CD4-positive, CD25-positive, alpha-beta regulatory T cell (primary cell): Measurements from ENCODE around the gene SYNPO2L. TPM values are rescaled to one million over a fixed set of nuclear protein-coding genes. Genes with fewer than 3 reads are reported as not detected.

Experiments used
- ATAC-seq, 2 donors: fragments of 150-1000 bp; cut with Tn5 transposase; one replicate each; pipeline ENCODE4 v1.10.0; 2021; ENCODE audit warnings: low read depth in 2 of 2, moderate number of reproducible peaks in 2 of 2, moderate library complexity in 1 of 2
- DNase-seq, 3 donors: peaks; one replicate each; pipeline versions ENCODE4 v3.0.0 to v3.0.0-alpha.2; 2012 to 2022; ENCODE audit warnings: mixed read lengths in 1 of 3
- H3K27ac ChIP-seq: one replicate; pipeline ENCODE4 v1.7.0; 2013; ENCODE audit warnings: mild to moderate bottlenecking, low read length; ENCODE audit not compliant: insufficient read depth, poor library complexity, severe bottlenecking
- H3K27me3 ChIP-seq: one replicate; pipeline ENCODE4 v1.7.0; 2013; ENCODE audit warnings: low read length; ENCODE audit not compliant: control insufficient read depth, insufficient read depth
- H3K36me3 ChIP-seq: one replicate; pipeline ENCODE4 v1.7.0; 2013; ENCODE audit warnings: mild to moderate bottlenecking, low read length, moderate library complexity; ENCODE audit not compliant: control insufficient read depth, insufficient read depth
- H3K4me1 ChIP-seq: 2 replicates; pipeline ENCODE4 v1.7.0; 2013; ENCODE audit warnings: mild to moderate bottlenecking, low read length; ENCODE audit not compliant: insufficient read depth, control insufficient read depth, poor library complexity, severe bottlenecking
- H3K4me3 ChIP-seq: one replicate; pipeline ENCODE4 v1.7.0; 2013; ENCODE audit warnings: low read depth, mild to moderate bottlenecking, low read length, moderate library complexity
- H3K9me3 ChIP-seq, 2 experiments: 1 replicate in 1 of 2; 2 replicates in 1 of 2; pipeline ENCODE4 v1.7.0; 2013; ENCODE audit warnings: low read length in 2 of 2, mild to moderate bottlenecking in 1 of 2, moderate library complexity in 1 of 2; ENCODE audit not compliant: control insufficient read depth in 2 of 2
- H3K27ac Mint-ChIP-seq, 3 donors: one replicate each; pipeline ENCODE4 v1.8.0; 2020 to 2022; ENCODE audit warnings: mild to moderate bottlenecking in 3 of 3, mixed read lengths in 3 of 3, moderate library complexity in 2 of 3
- H3K27me3 Mint-ChIP-seq: one replicate; pipeline ENCODE4 v1.8.0; 2022; ENCODE audit warnings: mild to moderate bottlenecking, mixed read lengths
- H3K36me3 Mint-ChIP-seq: one replicate; pipeline ENCODE4 v1.8.0; 2020; ENCODE audit warnings: mixed read lengths
- H3K4me1 Mint-ChIP-seq, 4 donors: one replicate each; pipeline ENCODE4 v1.8.0; 2020 to 2022; ENCODE audit warnings: mixed read lengths in 4 of 4, mild to moderate bottlenecking in 1 of 4
- H3K4me3 Mint-ChIP-seq, 4 donors: one replicate each; pipeline ENCODE4 v1.8.0; 2020 to 2022; ENCODE audit warnings: mild to moderate bottlenecking in 4 of 4, mixed read lengths in 4 of 4, moderate library complexity in 3 of 4
- H3K9me3 Mint-ChIP-seq, 7 donors: one replicate each; pipeline ENCODE4 v1.8.0; 2020 to 2022; ENCODE audit warnings: mixed read lengths in 7 of 7, mild to moderate bottlenecking in 3 of 7, moderate library complexity in 2 of 7
- polyA plus RNA-seq, 4 donors: library from polyadenylated mRNA; unstranded; fragments of 300-500 nt; fragmentation: Illumina TruSeq; gene quantifications; one replicate each; pipeline ENCODE4 v1.2.3, GENCODE V29; 2021
- total RNA-seq: library from RNA; stranded (reverse); gene quantifications from one replicate; pipeline ENCODE4 v1.2.3, GENCODE V29; 2022

SYNPO2L gene
- total and polyA plus RNA-seq, 5 donors from 2014 or later, result not detected

GRCh38 chr10:73655257-73655989 lies 406 bp downstream of the SYNPO2L start:
- no peaks in the 10 kb centered on the region for H3K9me3 Mint-ChIP-seq
- H3K4me3 Mint-ChIP-seq, result no peak overlapping the region
- Histone ChIP-seq H3K27ac (no peak overlapping the region), H3K36me3 (no peaks in the 10 kb centered on the region), H3K4me1 (no peaks in the 10 kb centered on the region), H3K9me3 (no peaks in the 10 kb centered on the region), H3K4me3 (no peak overlapping the region), H3K27me3 (no peaks in the 10 kb centered on the region)
- H3K27me3 Mint-ChIP-seq, result peaks cover 4% of the 10 kb centered on the region
- no peaks in the 10 kb centered on the region for H3K36me3 Mint-ChIP-seq
- ATAC-seq (no peak), DNase-seq (no peak)
- H3K27ac Mint-ChIP-seq, result peak overlapping the region in 1 of 3 donors; percentile 8
- no peaks in the 10 kb centered on the region for H3K4me1 Mint-ChIP-seq

- DNase-seq (peak in 1 of 3 donors; percentile 42), ATAC-seq (no peak)
- Histone ChIP-seq H3K4me3 (no peak overlapping the region), H3K36me3 (no peaks in the 10 kb centered on the region), H3K27ac (no peak overlapping the region), H3K4me1 (no peaks in the 10 kb centered on the region), H3K27me3 (no peaks in the 10 kb centered on the region), H3K9me3 (no peaks in the 10 kb centered on the region)
- peaks cover 4% of the 10 kb centered on the region for H3K27me3 Mint-ChIP-seq
- H3K4me3 Mint-ChIP-seq, result no peak overlapping the region
- H3K4me1 Mint-ChIP-seq, result peaks cover 0 to 2% (median 1%) of the 10 kb centered on the region in 4 donors
- H3K27ac Mint-ChIP-seq, result no peak overlapping the region
- no peaks in the 10 kb centered on the region for H3K36me3 Mint-ChIP-seq
- H3K9me3 Mint-ChIP-seq, result no peaks in the 10 kb centered on the region
Observed at GRCh38 chr10:73653701-73654100, 2.1 kb downstream of the SYNPO2L start.

DNA sequence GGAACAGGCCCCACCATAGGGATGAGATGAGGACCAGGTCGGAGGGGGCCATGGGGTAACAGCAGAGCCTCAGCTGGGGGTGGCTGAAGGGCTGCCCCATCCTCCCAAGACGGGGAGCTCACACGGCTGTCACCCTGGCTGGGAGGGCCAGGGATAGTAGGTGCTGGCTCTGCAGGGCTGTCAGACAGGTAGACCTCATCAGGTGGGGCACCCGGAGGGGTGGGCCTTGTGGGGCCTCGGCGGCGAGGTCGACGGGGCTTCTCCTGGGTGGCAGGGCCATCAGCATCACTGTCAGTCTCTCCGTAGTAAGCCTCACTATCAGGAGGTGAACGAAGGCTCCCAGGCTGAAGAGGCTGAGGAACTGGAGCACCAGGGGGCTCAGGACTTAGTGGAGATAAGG lies 2.6 kb downstream of the SYNPO2L start:
- Histone ChIP-seq H3K27me3 (no peaks in the 10 kb centered on the region), H3K27ac (no peak overlapping the region), H3K9me3 (no peaks in the 10 kb centered on the region), H3K36me3 (no peaks in the 10 kb centered on the region), H3K4me1 (peaks cover under 1% of the 10 kb centered on the region), H3K4me3 (no peak overlapping the region)
- DNase-seq (no peak), ATAC-seq (no peak)
- Mint-ChIP-seq H3K9me3 (no peaks in the 10 kb centered on the region), H3K27ac (no peak overlapping the region), H3K4me3 (no peak overlapping the region), H3K4me1 (peaks cover 0 to 2% (median 1%) of the 10 kb centered on the region in 4 donors), H3K27me3 (peaks cover 4% of the 10 kb centered on the region), H3K36me3 (no peaks in the 10 kb centered on the region)

GRCh38 chr10:73650537-73651331 lies 5.1 kb downstream of the SYNPO2L start:
- Mint-ChIP-seq H3K27ac (no peak overlapping the region), H3K9me3 (no peaks in the 10 kb centered on the region), H3K27me3 (peaks cover 4% of the 10 kb centered on the region), H3K4me3 (no peak overlapping the region), H3K4me1 (peaks cover 0 to 7% (median 1%) of the 10 kb centered on the region in 4 donors), H3K36me3 (no peaks in the 10 kb centered on the region)
- Histone ChIP-seq H3K27me3 (no peaks in the 10 kb centered on the region), H3K4me1 (peaks cover 10% of the 10 kb centered on the region), H3K27ac (no peak overlapping the region), H3K9me3 (no peaks in the 10 kb centered on the region), H3K4me3 (no peak overlapping the region), H3K36me3 (no peaks in the 10 kb centered on the region)
- DNase-seq (no peak), ATAC-seq (no peak)

- Histone ChIP-seq H3K9me3 (no peaks in the 10 kb centered on the region), H3K4me3 (no peak overlapping the region), H3K27me3 (no peaks in the 10 kb centered on the region), H3K27ac (no peak overlapping the region), H3K36me3 (no peaks in the 10 kb centered on the region), H3K4me1 (peaks cover 10% of the 10 kb centered on the region)
- Mint-ChIP-seq H3K9me3 (no peaks in the 10 kb centered on the region), H3K27me3 (peaks cover 4% of the 10 kb centered on the region), H3K4me3 (no peak overlapping the region), H3K36me3 (no peaks in the 10 kb centered on the region), H3K27ac (no peak overlapping the region), H3K4me1 (peaks cover 0 to 7% (median 1%) of the 10 kb centered on the region in 4 donors)
- DNase-seq, result no peak
- no peak for ATAC-seq
Observed at GRCh38 chr10:73649876-73650536, 5.8 kb downstream of the SYNPO2L start.

- peaks cover 4% of the 10 kb centered on the region for H3K27me3 Mint-ChIP-seq
- H3K9me3 ChIP-seq, result no peaks in the 10 kb centered on the region
- H3K36me3 Mint-ChIP-seq, result no peaks in the 10 kb centered on the region
- no peaks in the 10 kb centered on the region for H3K9me3 Mint-ChIP-seq
- no peak for ATAC-seq
- H3K27ac ChIP-seq, result no peak overlapping the region
- no peak for DNase-seq
- H3K4me1 Mint-ChIP-seq, result peaks cover 0 to 10% (median 4%) of the 10 kb centered on the region in 4 donors
- no peaks in the 10 kb centered on the region for H3K36me3 ChIP-seq
- no peak overlapping the region for H3K4me3 ChIP-seq
- H3K4me1 ChIP-seq, result peaks cover 12% of the 10 kb centered on the region
- H3K4me3 Mint-ChIP-seq, result peak overlapping the region in 3 of 4 donors; percentile 1 to 72 (median 20)
- peak overlapping the region in 2 of 3 donors; percentile 9 to 32 for H3K27ac Mint-ChIP-seq
- H3K27me3 ChIP-seq, result no peaks in the 10 kb centered on the region
Observed at GRCh38 chr10:73648975-73649829, 6.6 kb downstream of the SYNPO2L start.
